HEK293T (cell line): ENCODE results near the gene NADSYN1.

Source experiments
- CTCF ChIA-PET: fragments of 350-600 bp; formaldehyde crosslinking; extraction: SDS; loops from one replicate; lab custom pipeline; 2021; ENCODE audit warnings: antibody characterized with exemption, inconsistent platforms; lab: Yijun Ruan, JAX
- POLR2A ChIA-PET: fragments of 350-600 bp; formaldehyde crosslinking; extraction: SDS; loops from one replicate; lab custom pipeline; 2020; ENCODE audit warnings: antibody characterized with exemption, inconsistent platforms; lab: Yijun Ruan, JAX
- DNase-seq: peaks from one replicate; pipeline ENCODE4 v3.0.0; 2012; ENCODE audit warnings: mixed read lengths; ENCODE audit errors: extremely low spot score
- ARNT ChIP-seq: fragments of 450-650 bp; IDR thresholded peaks from 2 replicates; pipeline ENCODE4 v1.6.1; 2017; ENCODE audit warnings: mild to moderate bottlenecking
- BHLHE40 ChIP-seq: fragments of 450-650 bp; IDR thresholded peaks from 2 replicates; pipeline ENCODE4 v1.6.1; 2016; ENCODE audit warnings: mild to moderate bottlenecking, moderate library complexity, borderline replicate concordance
- CTBP1 ChIP-seq: fragments of 450-650 bp; IDR thresholded peaks from 2 replicates; pipeline ENCODE4 v1.6.1; 2016; ENCODE audit warnings: borderline replicate concordance
- ELF4 ChIP-seq: fragments of 450-650 bp; IDR thresholded peaks from 2 replicates; pipeline ENCODE4 v1.6.1; 2017; ENCODE audit warnings: antibody characterized with exemption
- FOXA1 ChIP-seq: fragments of 450-650 bp; IDR thresholded peaks from 2 replicates; pipeline ENCODE4 v1.6.1; 2016; ENCODE audit warnings: mild to moderate bottlenecking
- FOXK2 ChIP-seq: fragments of 450-650 bp; IDR thresholded peaks from 2 replicates; pipeline ENCODE4 v1.6.1; 2016; ENCODE audit warnings: mild to moderate bottlenecking
- FOXM1 ChIP-seq: fragments of 450-650 bp; IDR thresholded peaks from 2 replicates; pipeline ENCODE4 v1.6.1; 2017; ENCODE audit warnings: mild to moderate bottlenecking, borderline replicate concordance
- HDGF ChIP-seq: fragments of 450-650 bp; IDR thresholded peaks from 2 replicates; pipeline ENCODE4 v1.6.1; 2017; ENCODE audit warnings: antibody characterized with exemption, borderline replicate concordance
- L3MBTL2 ChIP-seq: fragments of 450-650 bp; conservative IDR thresholded peaks from 2 replicates; pipeline ENCODE4 v1.6.1; 2016; ENCODE audit warnings: mild to moderate bottlenecking
- LEF1 ChIP-seq: fragments of 450-650 bp; IDR thresholded peaks from 2 replicates; pipeline ENCODE4 v1.6.1; 2017; ENCODE audit warnings: mild to moderate bottlenecking, borderline replicate concordance
- NFRKB ChIP-seq: fragments of 450-650 bp; IDR thresholded peaks from 2 replicates; pipeline ENCODE4 v1.6.1; 2016; ENCODE audit warnings: mild to moderate bottlenecking, moderate library complexity
- SP1 ChIP-seq: fragments of 450-650 bp; IDR thresholded peaks from 2 replicates; pipeline ENCODE4 v1.6.1; 2017
- SUZ12 ChIP-seq: fragments of 450-650 bp; IDR thresholded peaks from 2 replicates; pipeline ENCODE4 v1.6.1; 2016; ENCODE audit warnings: mild to moderate bottlenecking
- TARDBP ChIP-seq: fragments of 450-650 bp; IDR thresholded peaks from 2 replicates; pipeline ENCODE4 v1.6.1; 2016
- ZNF384 ChIP-seq: fragments of 450-650 bp; IDR thresholded peaks from 2 replicates; pipeline ENCODE4 v1.6.1; 2016
- TF ChIP-seq, protein P1 (sequence below): fragments of 450-650 bp; IDR thresholded peaks from 2 replicates; pipeline ENCODE4 v1.6.1; 2016

The NADSYN1 gene

DNA sequence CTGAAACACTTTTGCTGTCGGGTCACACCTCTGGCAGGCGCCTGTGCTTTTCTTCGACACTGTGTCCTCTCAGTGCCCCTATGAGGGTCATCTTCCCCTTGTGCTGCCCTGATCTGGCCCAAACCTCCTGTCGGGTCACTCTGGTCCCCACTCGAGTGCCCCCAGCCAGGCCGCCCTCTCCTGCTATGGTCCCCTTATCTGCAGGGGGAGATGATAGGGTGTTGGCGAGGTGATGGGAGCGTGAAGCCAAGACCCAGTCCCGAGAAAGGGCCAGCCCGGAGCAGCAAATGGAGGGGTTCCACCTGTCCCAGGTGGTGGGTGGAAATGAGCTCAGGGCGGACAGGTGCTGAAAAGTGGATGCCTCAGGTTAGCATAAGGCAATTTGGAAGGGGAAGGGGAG lies 9.7 kb downstream of the NADSYN1 start:
- DNase-seq, result no peak
- ChIA-PET CTCF (no interaction called here), POLR2A (no interaction called here)
- TF ChIP-seq ZNF384 (no peak), BHLHE40 (no peak), HDGF (no peak), FOXK2 (no peak), CTBP1 (no peak), L3MBTL2 (no peak), TARDBP (no peak), SP1 (no peak)
- TF ChIP-seq, protein P1, sequence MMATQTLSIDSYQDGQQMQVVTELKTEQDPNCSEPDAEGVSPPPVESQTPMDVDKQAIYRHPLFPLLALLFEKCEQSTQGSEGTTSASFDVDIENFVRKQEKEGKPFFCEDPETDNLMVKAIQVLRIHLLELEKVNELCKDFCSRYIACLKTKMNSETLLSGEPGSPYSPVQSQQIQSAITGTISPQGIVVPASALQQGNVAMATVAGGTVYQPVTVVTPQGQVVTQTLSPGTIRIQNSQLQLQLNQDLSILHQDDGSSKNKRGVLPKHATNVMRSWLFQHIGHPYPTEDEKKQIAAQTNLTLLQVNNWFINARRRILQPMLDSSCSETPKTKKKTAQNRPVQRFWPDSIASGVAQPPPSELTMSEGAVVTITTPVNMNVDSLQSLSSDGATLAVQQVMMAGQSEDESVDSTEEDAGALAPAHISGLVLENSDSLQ, result no peak

DNA sequence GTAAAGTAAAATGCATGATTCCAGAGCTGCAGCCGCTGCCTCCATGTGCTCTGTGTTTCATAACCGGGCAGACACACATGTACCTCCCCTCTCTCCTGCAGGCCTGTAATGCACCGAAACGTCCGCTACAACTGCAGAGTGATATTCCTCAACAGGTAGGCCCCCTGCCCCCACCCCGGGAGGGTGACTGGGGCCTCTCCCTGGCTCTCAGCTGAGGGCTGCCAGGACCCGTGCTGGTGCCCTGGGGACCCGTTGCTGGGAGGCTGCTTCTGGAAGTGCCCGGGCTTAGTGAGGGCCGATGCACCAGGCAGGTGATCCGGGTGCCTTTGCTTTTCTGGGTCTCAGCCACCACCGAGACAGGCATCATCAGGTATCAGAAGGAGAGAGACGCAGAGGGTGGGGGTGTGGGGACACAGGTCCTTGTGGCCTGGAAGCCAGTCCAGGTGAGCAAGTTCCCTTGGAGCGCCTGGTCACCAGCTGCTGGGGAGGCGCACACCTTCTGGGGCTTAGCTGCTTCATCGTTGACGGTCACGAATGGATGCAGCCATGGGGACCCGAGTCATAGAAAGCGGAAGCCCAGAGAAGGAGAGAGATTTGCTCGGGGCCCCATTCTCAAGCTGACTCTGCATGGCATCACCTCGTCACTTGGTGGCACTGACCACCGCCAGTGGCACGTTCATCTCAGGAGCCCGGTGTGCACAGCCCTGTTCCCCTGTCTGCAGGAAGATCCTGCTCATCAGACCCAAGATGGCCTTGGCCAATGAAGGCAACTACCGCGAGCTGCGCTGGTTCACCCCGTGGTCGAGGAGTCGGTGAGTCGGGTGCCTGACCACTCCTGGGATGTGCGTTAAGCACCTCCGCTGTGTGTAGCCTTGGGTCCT lies 10.6 kb downstream of the NADSYN1 start:
- TF ChIP-seq, protein P1, result no peak
- TF ChIP-seq FOXA1 (no peak), ZNF384 (no peak), L3MBTL2 (no peak), FOXM1 (no peak), HDGF (no peak), SUZ12 (no peak), SP1 (no peak), TARDBP (no peak), NFRKB (no peak), CTBP1 (no peak), BHLHE40 (no peak), LEF1 (no peak), ELF4 (no peak), FOXK2 (no peak), ARNT (no peak)
- ChIA-PET POLR2A (no interaction called here), CTCF (no interaction called here)
- DNase-seq, result no peak

DNA sequence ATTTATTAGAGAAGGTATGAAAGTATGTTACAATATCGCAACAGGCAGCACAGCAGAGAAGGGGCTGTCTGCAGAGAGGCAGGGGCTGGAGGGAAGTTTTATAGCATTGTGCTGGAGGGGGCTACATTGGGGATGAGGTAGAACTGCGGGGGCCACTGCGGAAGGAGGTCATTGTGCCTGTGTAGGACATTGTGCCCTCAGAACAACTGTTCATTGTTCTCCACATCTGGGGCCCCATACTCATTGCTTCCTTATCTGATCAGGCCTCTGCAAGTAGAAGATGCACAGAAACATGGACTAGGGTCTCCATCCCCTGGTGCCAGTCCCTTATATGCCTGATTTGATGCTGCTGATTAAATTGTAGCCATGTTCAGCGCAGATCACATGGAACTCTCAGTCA lies 12.1 kb downstream of the NADSYN1 start:
- DNase-seq, result no peak
- CTCF ChIA-PET, result no interaction called here
- TF ChIP-seq ELF4, result no peak
- TF ChIP-seq FOXK2, result no peak
- TF ChIP-seq L3MBTL2, result no peak
- no peak for TF ChIP-seq SUZ12
- TF ChIP-seq HDGF, result no peak
- TF ChIP-seq, protein P1, result no peak
- TF ChIP-seq ZNF384, result no peak
- no peak for TF ChIP-seq FOXM1
- no peak for TF ChIP-seq LEF1
- no peak for TF ChIP-seq BHLHE40
- no peak for TF ChIP-seq TARDBP
- TF ChIP-seq CTBP1, result no peak
- POLR2A ChIA-PET, result no interaction called here

DNA sequence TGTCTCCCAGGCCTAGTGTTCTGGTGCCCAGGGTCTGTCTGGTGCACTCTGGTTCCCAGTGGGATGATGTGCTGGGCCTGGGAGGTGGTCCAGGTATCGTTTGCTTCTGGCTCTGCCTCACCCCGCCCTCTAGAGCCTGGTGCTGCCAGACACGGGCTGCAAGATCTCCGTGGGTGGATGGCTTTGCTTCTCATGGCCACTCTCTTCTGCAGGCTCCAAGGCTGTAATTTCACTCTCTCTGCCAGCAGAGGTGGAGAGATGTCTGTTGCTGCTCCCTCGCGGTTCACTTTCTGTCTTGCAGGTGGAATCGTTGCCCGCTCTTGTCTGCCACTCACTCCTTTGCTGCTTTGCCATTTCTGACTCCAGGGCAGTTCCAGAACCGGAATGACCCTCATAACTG lies 13.4 kb downstream of the NADSYN1 start:
- TF ChIP-seq ZNF384 (no peak), TARDBP (no peak), ELF4 (no peak), SP1 (no peak), L3MBTL2 (no peak), NFRKB (no peak), HDGF (no peak), BHLHE40 (no peak), FOXM1 (no peak)
- ChIA-PET CTCF (no interaction called here), POLR2A (no interaction called here)
- DNase-seq, result no peak

DNA sequence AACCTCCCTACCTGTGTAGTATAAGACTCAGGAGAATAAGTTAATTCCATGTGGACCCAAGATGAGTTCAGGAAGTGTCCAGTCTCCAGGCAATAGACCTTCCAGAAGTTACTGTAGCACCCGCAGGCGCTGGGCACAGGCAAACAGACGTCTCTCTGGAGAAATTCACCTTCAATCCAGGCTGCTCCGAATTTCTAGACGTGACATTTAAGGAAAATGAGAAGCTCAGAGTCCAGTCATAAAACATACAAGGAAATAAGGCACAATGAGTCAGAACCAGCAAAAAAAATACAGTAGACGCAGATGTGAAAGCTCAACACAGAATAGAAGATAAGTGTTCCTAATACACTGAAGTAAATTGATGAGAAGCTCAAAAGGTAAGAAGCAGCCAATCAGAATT lies 14.2 kb downstream of the NADSYN1 start:
- POLR2A ChIA-PET, result no interaction called here
- TF ChIP-seq FOXM1 (no peak), FOXA1 (no peak), TARDBP (no peak), SP1 (no peak), LEF1 (no peak), SUZ12 (no peak), HDGF (no peak), CTBP1 (no peak), NFRKB (no peak), ARNT (no peak), ELF4 (no peak), L3MBTL2 (no peak), BHLHE40 (no peak), FOXK2 (no peak), ZNF384 (no peak)
- TF ChIP-seq, protein P1, result no peak
- CTCF ChIA-PET, result no interaction called here
- no peak for DNase-seq
